Measurements from ENCODE around the gene MTIF2.
"Not testable (repeated sequence)": the region's sequence is repeated elsewhere in the genome, so short reads cannot be mapped to it uniquely, and the experiment has no call there.

The MTIF2 gene

GRCh38 chr2:55296393-55296792, 27.4 kb upstream of the MTIF2 start:
- TF ChIP-seq CTCF (IDR thresholded peaks at IDR 0.05; ENCODE audit: low read depth, low read length): no peak
- no peak for DNase-seq (ENCODE audit: low read depth in 2 of 2)
- H3K4me3 ChIP-seq (replicated peaks in 1 of 2; ENCODE audit: low read depth in 2 of 2, low read length in 2 of 2): no peak overlapping the region

DNA sequence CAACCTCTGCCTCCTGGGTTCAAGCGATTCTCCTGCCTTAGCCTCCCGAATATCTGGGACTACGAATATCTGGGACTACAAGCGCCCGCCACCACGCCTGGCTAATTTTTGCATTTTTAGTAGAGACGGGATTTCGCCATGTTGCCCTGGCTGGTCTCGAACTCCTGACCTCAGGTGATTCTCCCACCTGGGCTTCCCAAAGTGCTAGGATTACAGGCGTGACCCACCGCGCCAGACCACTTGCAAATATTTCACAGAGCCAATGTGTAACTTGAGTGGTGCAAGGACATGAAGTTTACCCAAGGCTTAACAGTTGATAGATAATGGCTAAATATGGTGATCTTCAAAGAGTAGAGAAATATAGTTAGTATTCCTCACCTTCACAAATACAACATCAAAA, 14.1 kb upstream of the MTIF2 start:
- no peak overlapping the region for H3K4me3 ChIP-seq (replicated peaks in 1 of 2; ENCODE audit: low read depth in 2 of 2, low read length in 2 of 2)
- no peak for DNase-seq (ENCODE audit: low read depth in 2 of 2)
- TF ChIP-seq CTCF (IDR thresholded peaks at IDR 0.05; ENCODE audit: low read depth, low read length): no peak

DNA sequence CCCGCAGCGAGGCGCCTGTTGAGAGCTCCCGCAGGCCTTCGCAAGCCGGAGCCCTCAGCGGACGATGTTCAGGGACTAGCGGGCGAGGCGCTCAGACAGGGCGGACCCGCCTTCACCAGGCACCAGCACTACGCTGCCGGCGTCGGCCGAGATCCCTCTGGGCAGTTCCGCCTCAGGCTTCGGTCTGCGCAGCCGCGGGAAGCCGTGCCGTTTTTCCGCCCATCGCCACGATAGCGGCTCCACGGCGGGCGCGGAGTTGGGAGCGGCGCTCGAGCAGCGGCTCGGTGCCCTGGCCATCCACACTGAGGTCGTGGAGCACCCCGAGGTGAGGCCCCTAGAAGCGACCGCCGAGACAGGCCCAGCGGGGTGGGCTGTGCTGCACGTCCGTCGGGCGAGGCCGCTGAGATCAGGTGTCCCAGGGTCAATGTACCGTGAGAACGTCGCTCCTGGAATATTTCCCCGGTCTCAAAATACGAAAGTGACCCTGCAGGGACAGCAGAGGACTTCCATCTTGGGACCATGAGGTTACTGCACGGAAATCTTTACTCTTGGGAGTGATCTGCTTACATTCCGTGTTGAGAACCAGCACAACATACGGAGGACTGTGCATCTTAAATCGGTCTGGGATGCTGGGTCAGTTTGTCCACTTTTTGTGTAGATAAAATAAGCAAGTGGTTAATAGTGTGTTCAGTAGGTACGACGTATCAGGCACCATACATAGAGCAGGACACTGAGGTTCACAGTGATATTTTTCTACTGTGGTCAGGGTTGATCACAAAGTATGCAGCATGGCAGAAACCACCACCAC, 13.3 kb upstream of the MTIF2 start:
- no peak for TF ChIP-seq CTCF (IDR thresholded peaks at IDR 0.05; ENCODE audit: low read depth, low read length)

GRCh38 chr2:55280851-55281546, 12.0 kb upstream of the MTIF2 start:
- not testable (repeated sequence) for DNase-seq (ENCODE audit: low read depth in 2 of 2); H3K4me3 ChIP-seq (replicated peaks in 1 of 2; ENCODE audit: low read depth in 2 of 2, low read length in 2 of 2)

More for the DNA sequence above, 13.3 kb upstream of the MTIF2 start:
- peak; percentile 88 to 91 for DNase-seq (ENCODE audit: low read depth in 2 of 2)
- peak overlapping the region; percentile 65 to 75 for H3K4me3 ChIP-seq (replicated peaks in 1 of 2; ENCODE audit: low read depth in 2 of 2, low read length in 2 of 2)

DNA sequence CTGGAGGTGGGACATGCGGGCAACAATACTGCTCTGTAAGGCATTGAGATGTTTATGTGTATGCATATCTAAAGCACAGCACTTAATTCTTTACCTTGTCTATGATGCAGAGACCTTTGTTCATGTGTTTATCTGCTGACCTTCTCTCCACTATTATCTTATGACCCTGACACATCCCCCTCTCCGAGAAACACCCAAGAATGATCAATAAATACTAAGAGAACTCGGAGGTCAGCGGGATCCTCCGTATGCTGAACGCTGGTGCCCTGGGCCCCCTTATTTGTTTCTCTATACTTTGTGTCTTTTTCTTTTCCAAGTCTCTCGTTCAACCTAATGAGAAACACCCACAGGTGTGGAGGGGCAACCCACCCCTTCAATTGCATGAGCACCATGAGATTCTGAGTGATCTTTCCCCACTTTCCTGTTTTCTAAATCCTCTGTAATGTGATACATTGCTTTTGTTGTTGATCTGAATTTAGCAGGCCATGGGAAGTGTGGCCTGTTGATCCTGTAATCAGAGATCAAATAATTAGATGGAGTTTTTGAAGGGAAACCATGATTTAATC, 10.9 kb upstream of the MTIF2 start:
- not testable (repeated sequence) for DNase-seq (ENCODE audit: low read depth in 2 of 2); H3K4me3 ChIP-seq (replicated peaks in 1 of 2; ENCODE audit: low read depth in 2 of 2, low read length in 2 of 2)

GRCh38 chr2:55279214-55279835, 10.3 kb upstream of the MTIF2 start:
- not testable (repeated sequence) for H3K4me3 ChIP-seq (replicated peaks in 1 of 2; ENCODE audit: low read depth in 2 of 2, low read length in 2 of 2); DNase-seq (ENCODE audit: low read depth in 2 of 2)

GRCh38 chr2:55277310-55277709, 8.3 kb upstream of the MTIF2 start:
- TF ChIP-seq CTCF (IDR thresholded peaks at IDR 0.05; ENCODE audit: low read depth, low read length): no peak
- no peak overlapping the region for H3K4me3 ChIP-seq (replicated peaks in 1 of 2; ENCODE audit: low read depth in 2 of 2, low read length in 2 of 2)
- DNase-seq (ENCODE audit: low read depth in 2 of 2): no peak

DNA sequence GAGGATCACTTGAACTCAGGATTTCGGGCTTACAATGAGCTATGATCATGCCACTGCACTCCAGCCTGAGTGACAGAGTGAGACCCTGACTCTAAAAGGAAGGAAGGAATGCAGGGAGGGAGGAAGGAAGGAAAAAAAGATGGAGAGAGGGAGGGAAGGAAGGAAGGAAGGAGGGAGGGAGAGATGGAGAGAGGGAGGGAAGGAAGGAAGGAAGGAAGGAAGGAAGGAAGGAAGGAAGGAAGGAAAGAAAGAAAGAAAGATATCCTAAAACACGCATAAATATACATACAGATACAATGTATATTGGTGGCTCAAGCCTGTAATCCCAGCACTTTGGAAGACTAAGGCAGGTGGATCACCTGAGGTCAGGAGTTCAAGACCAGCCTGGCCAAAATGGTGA, 5.3 kb upstream of the MTIF2 start:
- DNase-seq (ENCODE audit: low read depth in 2 of 2); H3K4me3 ChIP-seq (replicated peaks in 1 of 2; ENCODE audit: low read depth in 2 of 2, low read length in 2 of 2): not testable (repeated sequence)
